ENCODE data around the gene MLYCD.
"Not testable (repeated sequence)": the region's sequence is repeated elsewhere in the genome, so short reads cannot be mapped to it uniquely, and the experiment has no call there.

The MLYCD gene

GRCh38 chr16:83940119-83940518 lies 41.2 kb downstream of the MLYCD start:
- H3K4me3 ChIP-seq (replicated peaks; ENCODE audit: low read depth, low read length), result no peak overlapping the region
- no peak for DNase-seq (ENCODE audit: low read depth)
- TF ChIP-seq CTCF (IDR thresholded peaks at IDR 0.05; ENCODE audit: low read length, missing control alignments), result no peak

- no peak overlapping the region for H3K4me3 ChIP-seq (replicated peaks; ENCODE audit: low read depth, low read length)
- TF ChIP-seq CTCF (IDR thresholded peaks at IDR 0.05; ENCODE audit: low read length, missing control alignments), result no peak
- no peak for DNase-seq (ENCODE audit: low read depth)
Observed at GRCh38 chr16:83940630-83941378, 41.9 kb downstream of the MLYCD start.

DNA sequence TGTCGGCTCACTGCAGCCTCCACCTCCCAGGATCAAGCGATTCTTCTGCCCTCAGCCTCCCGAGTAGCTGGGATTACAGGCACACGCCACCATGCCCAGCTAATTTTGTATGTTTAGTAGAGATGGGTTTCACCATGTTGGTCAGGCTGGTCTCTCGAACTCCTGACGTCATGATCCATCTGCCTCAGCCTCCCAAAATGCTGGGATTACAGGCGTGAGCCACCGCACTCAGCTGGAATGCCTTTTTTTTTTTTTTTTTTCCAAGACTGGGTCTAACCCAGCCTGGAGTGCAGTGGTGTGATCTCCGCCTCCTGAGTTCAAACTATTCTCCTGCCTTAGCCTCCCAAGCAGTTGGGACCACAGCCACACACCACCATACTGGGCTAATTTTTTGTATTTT lies 42.6 kb downstream of the MLYCD start:
- DNase-seq (ENCODE audit: low read depth); H3K4me3 ChIP-seq (replicated peaks; ENCODE audit: low read depth, low read length): not testable (repeated sequence)

GRCh38 chr16:83942074-83942473 lies 43.2 kb downstream of the MLYCD start:
- DNase-seq (ENCODE audit: low read depth), result no peak

GRCh38 chr16:83942815-83943515 lies 44.0 kb downstream of the MLYCD start:
- TF ChIP-seq CTCF (IDR thresholded peaks at IDR 0.05; ENCODE audit: low read length, missing control alignments), result no peak
- no peak overlapping the region for H3K4me3 ChIP-seq (replicated peaks; ENCODE audit: low read depth, low read length)
- DNase-seq (ENCODE audit: low read depth), result no peak

More at GRCh38 chr16:83942074-83942473, 43.2 kb downstream of the MLYCD start:
- no peak for TF ChIP-seq CTCF (IDR thresholded peaks at IDR 0.05; ENCODE audit: low read length, missing control alignments)
- H3K4me3 ChIP-seq (replicated peaks; ENCODE audit: low read depth, low read length), result no peak overlapping the region

DNA sequence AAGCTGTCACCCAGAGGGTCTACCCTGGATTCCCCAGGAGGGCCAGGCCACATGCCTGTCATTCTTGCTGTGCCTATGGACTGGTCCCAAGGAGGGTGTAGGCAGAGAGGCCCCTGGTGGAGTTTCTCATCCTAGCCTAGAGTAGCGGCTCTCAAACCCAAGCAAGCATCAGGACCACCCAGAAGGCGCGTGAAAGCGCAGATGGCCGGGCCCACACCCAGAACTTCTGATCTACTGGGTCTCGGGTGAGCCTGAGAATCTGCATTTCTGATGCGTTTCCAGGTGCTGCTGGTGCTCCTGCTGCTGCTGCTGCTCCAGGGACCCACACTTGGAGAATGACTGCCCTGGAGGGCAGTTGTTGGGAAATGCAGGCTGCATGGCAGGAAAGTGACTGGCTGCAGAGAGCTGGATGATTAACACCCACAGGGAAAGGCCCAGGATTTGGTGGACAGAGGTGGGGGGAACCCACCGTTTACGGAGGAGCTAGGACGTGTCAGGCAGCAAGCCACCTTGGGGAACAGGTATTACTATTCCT lies 44.7 kb downstream of the MLYCD start:
- H3K4me3 ChIP-seq (replicated peaks; ENCODE audit: low read depth, low read length), result no peak overlapping the region
- no peak for DNase-seq (ENCODE audit: low read depth)
- no peak for TF ChIP-seq CTCF (IDR thresholded peaks at IDR 0.05; ENCODE audit: low read length, missing control alignments)

DNA sequence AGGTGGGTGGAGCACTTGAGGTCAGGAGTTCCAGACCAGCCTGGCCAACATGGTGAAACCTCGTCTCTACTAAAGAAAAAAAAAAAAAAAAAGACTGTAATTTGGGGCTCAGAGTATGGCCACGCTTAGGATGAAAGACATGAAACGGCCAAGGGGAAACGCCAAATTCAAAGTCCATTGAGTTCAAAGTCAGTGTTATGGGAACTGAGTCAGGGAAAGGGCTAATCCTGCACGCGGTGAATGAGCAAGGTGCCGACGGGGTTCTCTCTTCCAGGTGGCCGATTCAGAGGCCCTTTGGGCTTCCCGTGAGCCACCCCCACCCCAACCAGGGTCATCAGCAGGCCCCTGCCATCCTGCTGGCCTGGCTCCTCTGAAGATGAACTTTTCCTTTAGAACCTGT lies 46.7 kb downstream of the MLYCD start:
- TF ChIP-seq CTCF (IDR thresholded peaks at IDR 0.05; ENCODE audit: low read length, missing control alignments), result no peak
- no peak overlapping the region for H3K4me3 ChIP-seq (replicated peaks; ENCODE audit: low read depth, low read length)
- DNase-seq (ENCODE audit: low read depth), result no peak
